GM12873 (cell line): ENCODE results near the gene MAP1S.

ENCODE experiments used
- CTCF ChIP-seq: IDR thresholded peaks from 2 replicates; pipeline ENCODE4 v1.5.1; 2012; ENCODE audit warnings: low read depth, mild to moderate bottlenecking, moderate library complexity, low read length, control low read depth; ENCODE audit not compliant: insufficient read depth; ENCODE audit errors: missing control alignments

MAP1S gene

GRCh38 chr19:17680230-17680722 is 39.0 kb upstream of the MAP1S start:
- peak; percentile 5 for TF ChIP-seq CTCF

DNA sequence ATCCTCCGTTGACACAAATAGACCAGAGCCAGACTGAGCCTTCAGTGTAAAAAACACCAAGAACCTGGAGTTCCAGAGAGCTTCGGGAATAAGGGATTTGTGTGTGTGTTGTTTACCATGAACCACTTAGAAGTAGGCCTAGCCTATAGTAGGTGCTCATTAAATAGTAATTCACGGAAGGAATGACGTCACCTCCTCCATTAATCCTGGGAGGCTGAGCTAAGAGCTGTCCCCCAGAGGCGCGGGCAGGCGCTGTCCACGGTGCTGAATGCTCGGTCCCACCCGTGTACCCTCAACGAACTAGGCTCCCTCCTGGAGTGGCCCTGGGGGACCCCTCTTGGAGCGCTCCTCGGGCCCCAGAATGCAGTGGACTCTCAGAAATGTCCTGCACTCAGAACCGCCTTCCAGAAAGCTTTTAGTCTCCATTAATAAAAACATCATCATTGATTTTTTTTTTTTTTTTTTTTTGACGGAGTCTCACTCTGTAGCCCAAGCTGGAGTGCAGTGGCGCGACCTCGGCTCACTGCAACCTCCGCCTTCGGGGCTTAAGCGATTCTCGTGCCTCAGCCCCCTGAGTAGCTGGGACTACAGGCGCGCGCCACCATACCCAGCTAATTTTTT is 37.7 kb upstream of the MAP1S start:
- no peak for TF ChIP-seq CTCF

DNA sequence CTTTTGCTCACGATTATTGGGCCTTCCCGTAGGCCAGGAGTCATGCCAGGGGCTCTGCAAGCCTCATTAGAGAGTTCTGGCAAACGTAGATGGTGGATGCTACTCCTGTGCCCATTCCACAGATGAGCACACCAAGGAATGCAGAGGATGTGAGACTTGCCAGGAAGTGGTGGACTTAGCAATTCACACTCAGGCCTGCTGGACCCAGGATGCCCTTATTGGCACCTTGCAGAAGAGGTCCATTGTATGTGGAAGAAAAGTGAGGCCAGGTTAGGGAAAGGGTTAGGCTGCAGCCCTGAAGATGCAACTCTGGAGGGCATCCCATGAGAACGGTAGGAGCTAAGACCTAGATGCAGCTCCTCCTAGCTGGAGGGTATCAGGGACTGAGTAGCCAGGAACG is 37.0 kb upstream of the MAP1S start:
- no peak for TF ChIP-seq CTCF

GRCh38 chr19:17683078-17683477 is 36.2 kb upstream of the MAP1S start:
- TF ChIP-seq CTCF: no peak

DNA sequence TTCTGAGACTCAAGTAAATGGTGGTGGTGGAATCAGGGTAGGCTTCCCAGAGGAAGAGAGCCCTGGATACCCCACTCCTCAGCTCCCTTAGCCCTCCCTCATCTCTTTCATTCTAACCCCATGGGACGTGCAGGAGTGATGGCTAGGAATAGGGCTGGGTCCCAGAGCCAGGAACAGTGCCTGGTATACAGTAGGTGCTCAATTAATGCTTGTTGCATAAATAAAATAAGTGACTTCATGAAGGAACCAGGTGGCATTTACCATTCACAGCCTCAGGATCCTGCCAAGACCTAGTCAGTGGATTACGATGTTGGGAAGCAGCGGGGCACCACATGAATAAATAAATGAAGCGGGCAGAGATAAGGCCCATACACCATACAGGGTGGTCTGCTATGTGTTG is 35.0 kb upstream of the MAP1S start:
- no peak for TF ChIP-seq CTCF

DNA sequence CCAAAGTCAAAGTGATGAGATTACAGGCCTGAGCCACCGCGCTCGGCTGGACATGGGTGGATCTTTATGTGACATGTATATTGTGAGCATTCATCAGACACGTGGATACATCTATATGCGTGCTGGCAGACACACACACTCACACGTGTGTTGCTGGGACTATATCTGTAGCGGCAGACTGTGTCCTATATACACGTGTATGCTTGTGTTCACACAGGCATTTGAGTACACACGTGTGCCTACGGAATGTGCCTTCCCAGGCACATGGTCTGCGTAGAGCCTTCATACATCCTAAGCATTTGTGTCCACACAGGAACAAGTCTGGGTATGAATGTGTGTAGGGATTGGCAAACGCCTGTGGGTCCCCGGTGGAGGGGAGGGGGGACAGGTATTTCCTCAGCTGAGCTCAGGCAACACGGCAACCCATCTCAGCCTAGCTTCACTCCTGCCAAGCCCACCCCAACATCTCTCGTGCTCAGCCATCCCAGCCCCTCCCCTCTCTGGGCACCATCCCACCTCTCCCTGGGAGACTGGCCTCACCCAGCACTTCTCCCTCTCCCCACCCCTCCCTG is 33.7 kb upstream of the MAP1S start:
- no peak for TF ChIP-seq CTCF

DNA sequence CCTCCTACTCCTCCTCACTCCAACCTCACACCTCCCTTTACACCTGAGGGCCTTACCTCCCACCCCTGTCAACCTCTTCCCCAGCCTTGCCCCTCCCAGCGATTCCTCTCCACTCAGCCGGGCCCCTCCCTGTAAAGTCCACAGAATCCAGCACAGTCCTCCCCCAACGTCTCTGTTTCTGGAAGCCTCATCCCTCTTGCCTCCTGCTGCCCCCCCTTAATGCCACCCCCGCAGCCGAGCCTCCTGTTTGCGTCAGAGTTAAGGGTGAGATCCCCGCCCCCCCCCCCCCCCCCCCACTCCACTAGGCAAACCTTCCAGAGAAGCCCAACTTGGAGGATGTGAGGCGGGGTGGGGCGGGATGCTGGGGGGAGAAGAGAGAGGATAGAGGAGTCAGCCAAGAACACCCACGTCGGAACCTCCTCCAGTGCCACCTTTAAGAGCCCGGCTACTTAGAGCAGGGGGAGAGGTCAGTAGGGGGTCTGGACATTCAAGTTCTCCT is 33.2 kb upstream of the MAP1S start:
- TF ChIP-seq CTCF: no peak
